H1 (cell line): ENCODE results near the gene PPP1R1A. TPM values are rescaled to one million over a fixed set of nuclear protein-coding genes. Genes with fewer than 3 reads are reported as not detected.

Experiments used
- CTCF ChIA-PET: fragments of 300-600 bp; sonication (Branson Sonifier 250); formaldehyde crosslinking; loops from one replicate; lab custom pipeline; 2021; ENCODE audit not compliant: partially characterized antibody; lab: Charles Lee
- POLR2A ChIA-PET: fragments of 300-600 bp; sonication (Branson Sonifier 250); formaldehyde crosslinking; loops from one replicate; lab custom pipeline; 2021; ENCODE audit warnings: inconsistent platforms; ENCODE audit not compliant: partially characterized antibody; lab: Charles Lee
- DNase-seq, 2 experiments: peaks; one replicate each; pipeline versions ENCODE4 v3.0.0 to v3.0.0-alpha.2; 2010 to 2022; ENCODE audit warnings: low spot score in 2 of 2, low read depth in 1 of 2, mixed read lengths in 1 of 2
- FAIRE-seq: peaks from 2 replicates; lab custom pipeline; 2011; peaks lifted over from hg19 to GRCh38; lab: Jason Lieb, UNC
- H2AFZ ChIP-seq: 2 replicates; pipeline ENCODE4 v1.8.1; 2012; ENCODE audit warnings: low read length, inconsistent platforms
- H2AK5ac ChIP-seq: 2 replicates; pipeline ENCODE4 v1.6.1; 2013; ENCODE audit warnings: low read depth, low read length
- H2BK120ac ChIP-seq: replicated peaks from 2 replicates; pipeline ENCODE3; 2013; ENCODE audit warnings: low read depth, low read length, inconsistent platforms
- H2BK12ac ChIP-seq: 2 replicates; pipeline ENCODE4 v1.6.1; 2013; ENCODE audit warnings: low read depth, low read length
- H2BK15ac ChIP-seq: 2 replicates; pipeline ENCODE4 v1.6.1; 2013; ENCODE audit warnings: low read length
- H2BK20ac ChIP-seq: 2 replicates; pipeline ENCODE4 v1.6.1; 2013; ENCODE audit warnings: low read length
- H2BK5ac ChIP-seq: 2 replicates; pipeline ENCODE4 v1.6.1; 2013; ENCODE audit warnings: low read depth, low read length
- H3K14ac ChIP-seq: 2 replicates; pipeline ENCODE4 v1.6.1; 2013; ENCODE audit warnings: inconsistent platforms; ENCODE audit not compliant: insufficient read length
- H3K18ac ChIP-seq: 2 replicates; pipeline ENCODE4 v1.6.1; 2013; ENCODE audit warnings: low read length; ENCODE audit errors: extremely low read depth
- H3K23ac ChIP-seq: 2 replicates; pipeline ENCODE4 v1.6.1; 2013; ENCODE audit warnings: inconsistent platforms; ENCODE audit not compliant: insufficient read length
- H3K23me2 ChIP-seq: 2 replicates; pipeline ENCODE4 v1.6.1; 2013; ENCODE audit warnings: low read depth, low read length
- H3K27ac ChIP-seq: 2 replicates; pipeline ENCODE4 v1.6.1; 2011; ENCODE audit warnings: low read depth, low read length, inconsistent platforms
- H3K27me3 ChIP-seq, 4 experiments: replicated peaks in 1 of 4; 1 replicate in 1 of 4; 2 replicates in 3 of 4; pipeline versions ENCODE4 v1.6.1 to v1.8.1; 2011 to 2013; ENCODE audit warnings: low read length in 3 of 4, mild to moderate bottlenecking in 3 of 4, inconsistent platforms in 2 of 4, mixed read lengths in 2 of 4, moderate library complexity in 1 of 4; ENCODE audit not compliant: control insufficient read depth in 3 of 4, insufficient read depth in 3 of 4; ENCODE audit errors: extremely low read depth in 1 of 4
- H3K36me3 ChIP-seq, 4 experiments: 2 replicates each; pipeline versions ENCODE4 v1.6.1 to v1.8.1; 2011 to 2013; ENCODE audit warnings: mild to moderate bottlenecking in 4 of 4, low read length in 3 of 4, moderate library complexity in 2 of 4, control low read depth in 1 of 4, inconsistent platforms in 1 of 4; ENCODE audit not compliant: insufficient read depth in 4 of 4, control insufficient read depth in 2 of 4
- H3K4ac ChIP-seq: replicated peaks from 2 replicates; pipeline ENCODE3; 2013; ENCODE audit warnings: low read length, low read depth, mixed read lengths, inconsistent platforms; ENCODE audit not compliant: insufficient read length
- H3K4me1 ChIP-seq, 4 experiments: replicated peaks in 1 of 4; 1 replicate in 1 of 4; 2 replicates in 3 of 4; pipeline versions ENCODE4 v1.6.1 to v1.8.1; 2011 to 2013; ENCODE audit warnings: low read length in 3 of 4, inconsistent platforms in 2 of 4, mixed read lengths in 1 of 4; ENCODE audit not compliant: insufficient read depth in 4 of 4, control insufficient read depth in 3 of 4
- H3K4me2 ChIP-seq, 2 experiments: 2 replicates each; pipeline versions ENCODE4 v1.6.1 to v1.8.1; 2011 to 2013; ENCODE audit warnings: low read depth in 2 of 2, low read length in 2 of 2, control low read depth in 1 of 2, inconsistent platforms in 1 of 2, mild to moderate bottlenecking in 1 of 2; ENCODE audit not compliant: insufficient read depth in 1 of 2
- H3K4me3 ChIP-seq, 4 experiments: fragments of 200-600, 300-600 bp in 1 of 4; sonication (generic), shearing (Covaris generic), sonication (Bioruptor Twin) in 1 of 4; 2 replicates each; pipeline versions ENCODE4 v1.5.1 to v1.8.1; 2011 to 2016; ENCODE audit warnings: low read length in 4 of 4, low read depth in 3 of 4, control low read depth in 2 of 4, inconsistent platforms in 2 of 4, mild to moderate bottlenecking in 2 of 4, mixed read lengths in 1 of 4, moderate library complexity in 1 of 4; ENCODE audit not compliant: insufficient read depth in 2 of 4; ENCODE audit errors: extremely low read depth in 1 of 4
- H3K56ac ChIP-seq: replicated peaks from 2 replicates; pipeline ENCODE3; 2013; ENCODE audit warnings: low read depth, mild to moderate bottlenecking, mixed read lengths, low read length, inconsistent platforms; ENCODE audit not compliant: insufficient read length
- H3K79me1 ChIP-seq: 2 replicates; pipeline ENCODE4 v1.6.1; 2013; ENCODE audit warnings: low read depth, low read length, control low read depth
- H3K79me2 ChIP-seq, 2 experiments: 2 replicates each; pipeline versions ENCODE4 v1.6.1 to v1.8.1; 2012 to 2013; ENCODE audit warnings: low read length in 2 of 2, mild to moderate bottlenecking in 2 of 2, inconsistent platforms in 1 of 2; ENCODE audit not compliant: insufficient read depth in 2 of 2, control insufficient read depth in 1 of 2
- H3K9ac ChIP-seq, 4 experiments: replicated peaks in 1 of 4; 1 replicate in 1 of 4; 2 replicates in 3 of 4; pipeline versions ENCODE4 v1.6.1 to v1.8.1; 2011 to 2013; ENCODE audit warnings: low read depth in 3 of 4, low read length in 3 of 4, control low read depth in 2 of 4, mild to moderate bottlenecking in 2 of 4, moderate library complexity in 2 of 4, inconsistent platforms in 1 of 4; ENCODE audit errors: extremely low read depth in 1 of 4
- H3K9me3 ChIP-seq, 2 experiments: 2 replicates each; pipeline versions ENCODE4 v1.6.1 to v1.8.1; 2012 to 2013; ENCODE audit warnings: mild to moderate bottlenecking in 2 of 2, moderate library complexity in 2 of 2, control low read depth in 1 of 2, inconsistent platforms in 1 of 2, low read depth in 1 of 2, low read length in 1 of 2, mixed read lengths in 1 of 2; ENCODE audit not compliant: insufficient read depth in 2 of 2
- H4K20me1 ChIP-seq, 2 experiments: replicated peaks in 1 of 2; 2 replicates each; pipeline versions ENCODE3 to v1.8.1; 2011 to 2013; ENCODE audit warnings: inconsistent platforms in 2 of 2, low read length in 2 of 2, mild to moderate bottlenecking in 1 of 2; ENCODE audit not compliant: insufficient read depth in 2 of 2, control insufficient read depth in 1 of 2
- H4K5ac ChIP-seq: 2 replicates; pipeline ENCODE4 v1.6.1; 2013; ENCODE audit warnings: low read length, low read depth, mixed read lengths, inconsistent platforms; ENCODE audit not compliant: insufficient read length
- H4K8ac ChIP-seq: 2 replicates; pipeline ENCODE4 v1.8.0; 2013; ENCODE audit warnings: mild to moderate bottlenecking, moderate library complexity, low read length, inconsistent platforms; ENCODE audit not compliant: insufficient read depth; ENCODE audit errors: extremely low read depth
- H4K91ac ChIP-seq: replicated peaks from 2 replicates; pipeline ENCODE3; 2013; ENCODE audit warnings: low read length, mixed read lengths, inconsistent platforms; ENCODE audit not compliant: insufficient read length
- GABPA ChIP-seq: IDR thresholded peaks from 2 replicates; pipeline ENCODE4 v1.6.1; 2011; ENCODE audit warnings: mild to moderate bottlenecking, low read length, moderate library complexity, borderline replicate concordance; ENCODE audit not compliant: insufficient read depth
- WGBS, 2 experiments: shearing (Covaris generic) in 1 of 2; methylation state at CpG; one replicate each; pipeline versions ENCODE4 v1.1.6 to v1.1.7; 2013 to 2015; ENCODE audit warnings: low lambda C conversion rate in 2 of 2, mixed read lengths in 2 of 2, inconsistent platforms in 1 of 2, low coverage in 1 of 2, missing lambda C conversion rate in 1 of 2; ENCODE audit not compliant: insufficient replicate concordance in 2 of 2, insufficient coverage in 1 of 2, insufficient read length in 1 of 2; ENCODE audit errors: extremely low coverage in 1 of 2, missing lambda C conversion rate in 1 of 2; 5-methylcytosine and 5-hydroxymethylcytosine counted together
- polyA plus RNA-seq, 7 experiments: library from polyadenylated mRNA; depleted of rRNA in 3 of 7; stranded (reverse) in 5 of 7; unstranded in 2 of 7; fragments of >200 nt in 5 of 7; fragments of 200-250 nt in 2 of 7; gene quantifications; 1 replicate in 5 of 7; 2 replicates in 1 of 7; 4 replicates in 1 of 7; pipeline versions ENCODE4 v1.2.1 to v1.2.3, GENCODE V29; 2011 to 2013; ENCODE audit warnings: missing spikeins in 2 of 7, mixed read lengths in 2 of 7
- total RNA-seq: library from RNA; stranded (reverse); fragmentation: NEBNext Ultra II Directional; extraction: Animal tissue kit (Norgen Biotek cat#: 25700); gene quantifications from 2 replicates; pipeline ENCODE4 v1.2.1, GENCODE V29; 2021

Gene PPP1R1A
- total and polyA plus RNA-seq, 2 of the 8 experiments (the other 6 are each of a cell fraction or from before 2014, with no cell fraction given), result 5.8 to 13.1 TPM

- no peak overlapping the region for H4K8ac ChIP-seq
- no peak overlapping the region for H3K4me3 ChIP-seq
- H3K9me3 ChIP-seq, result no peaks in the 10 kb centered on the region
- H3K23me2 ChIP-seq, result no peaks in the 10 kb centered on the region
- H3K27me3 ChIP-seq, result peaks cover 0 to 37% (median 19%) of the 10 kb centered on the region in 4 experiments; a peak in 6 of 7 replicates
- no peak overlapping the region for H2BK120ac ChIP-seq
- POLR2A ChIA-PET, result no interaction called here
- H4K91ac ChIP-seq, result no peak overlapping the region
- no peaks in the 10 kb centered on the region for H3K79me1 ChIP-seq
- H2BK15ac ChIP-seq, result no peak overlapping the region
- H3K18ac ChIP-seq, result no peak overlapping the region
- no peaks in the 10 kb centered on the region for H4K20me1 ChIP-seq
- H3K4ac ChIP-seq, result no peak overlapping the region
- H3K14ac ChIP-seq, result no peak overlapping the region
- H2BK20ac ChIP-seq, result no peak overlapping the region
- H3K56ac ChIP-seq, result no peak overlapping the region
- no peak overlapping the region for H2BK12ac ChIP-seq
- no peaks in the 10 kb centered on the region for H3K79me2 ChIP-seq
- no peak for TF ChIP-seq GABPA
- FAIRE-seq (no peak), DNase-seq (no peak)
- H3K4me2 ChIP-seq, result no peak overlapping the region
- no peak overlapping the region for H3K9ac ChIP-seq
- H3K23ac ChIP-seq, result no peak overlapping the region
- CTCF ChIA-PET, result interaction anchor here (0.6 to 3.6 kb wide), 9 partner anchors 10 to 57 kb away, joined by 3 to 26 read pairs (median 7); partner anchors contain the start of gene PDE1B
- 73% methylated on average over 4 of the region's 4 CpGs; no CpG with 5 or more reads in 1 of the 2 experiments for WGBS, 2 experiments
- no peaks in the 10 kb centered on the region for H3K36me3 ChIP-seq
- H2AK5ac ChIP-seq, result no peak overlapping the region
- H2BK5ac ChIP-seq, result no peak overlapping the region
- no peak overlapping the region for H4K5ac ChIP-seq
- H3K27ac ChIP-seq, result no peak overlapping the region
- H2AFZ ChIP-seq, result no peak overlapping the region
- no peaks in the 10 kb centered on the region for H3K4me1 ChIP-seq
Observed at GRCh38 chr12:54606556-54606955, 18.1 kb upstream of the PPP1R1A start.
